MCF 10A (cell line): ENCODE data around the gene ATG7. TPM values are rescaled to one million over a fixed set of nuclear protein-coding genes. Genes with fewer than 3 reads are reported as not detected.

ENCODE experiments used
- BruUV-seq: library from RNA; stranded (reverse); fragments of 400-500 nt; replicated peaks from 2 replicates; lab custom pipeline; 2021; lab: Mats Ljungman, UMichigan
- CTCF ChIA-PET: fragments of 300-600 bp; sonication (Branson Sonifier 250); formaldehyde crosslinking; extraction: SDS; loops from one replicate; lab custom pipeline; 2021; ENCODE audit warnings: antibody characterized with exemption, inconsistent platforms; lab: Yijun Ruan, JAX
- POLR2A ChIA-PET: fragments of 300-600, 350-650 bp; sonication (Branson Sonifier 250); formaldehyde crosslinking; extraction: SDS; loops from one replicate; lab custom pipeline; 2020; ENCODE audit warnings: antibody characterized with exemption, inconsistent platforms; lab: Yijun Ruan, JAX
- DNase-seq: peaks from one replicate; pipeline ENCODE4 v3.0.0-alpha.2; 2018; ENCODE audit not compliant: unreplicated experiment
- H3K27ac Mint-ChIP-seq: one replicate; pipeline ENCODE4 v1.8.0; 2022; ENCODE audit warnings: mild to moderate bottlenecking, low read depth, mixed read lengths; ENCODE audit not compliant: unreplicated experiment
- H3K27me3 Mint-ChIP-seq: one replicate; pipeline ENCODE4 v1.8.0; 2022; ENCODE audit warnings: mixed read lengths; ENCODE audit not compliant: insufficient read depth, unreplicated experiment
- H3K36me3 Mint-ChIP-seq: one replicate; pipeline ENCODE4 v1.8.0; 2022; ENCODE audit warnings: mild to moderate bottlenecking, moderate library complexity, mixed read lengths; ENCODE audit not compliant: insufficient read depth, unreplicated experiment
- H3K4me1 Mint-ChIP-seq: one replicate; pipeline ENCODE4 v1.8.0; 2022; ENCODE audit warnings: mixed read lengths; ENCODE audit not compliant: insufficient read depth, unreplicated experiment
- H3K4me3 Mint-ChIP-seq: one replicate; pipeline ENCODE4 v1.8.0; 2022; ENCODE audit warnings: mild to moderate bottlenecking, moderate library complexity, mixed read lengths; ENCODE audit not compliant: unreplicated experiment
- H3K9me3 Mint-ChIP-seq: one replicate; pipeline ENCODE4 v1.8.0; 2022; ENCODE audit warnings: mixed read lengths; ENCODE audit not compliant: unreplicated experiment
- intact Hi-C: fragments of 100-400 bp; cut with micrococcal nuclease; formaldehyde crosslinking; loops from 2 replicates; pipeline ENCODE4 v1.14.1; 2022
- total RNA-seq: library from RNA; stranded (reverse); gene quantifications from 2 replicates; pipeline ENCODE4 v1.2.3, GENCODE V29; 2022
- TF ChIP-seq, protein P1 (sequence below): fragments of 200-600 bp; IDR thresholded peaks from one replicate; pipeline ENCODE4 v1.8.0; 2022; ENCODE audit warnings: antibody characterized with exemption, mild to moderate bottlenecking; ENCODE audit not compliant: unreplicated experiment

Gene ATG7
- total RNA-seq, 1 experiment from 2014 or later: 54.0 TPM

DNA sequence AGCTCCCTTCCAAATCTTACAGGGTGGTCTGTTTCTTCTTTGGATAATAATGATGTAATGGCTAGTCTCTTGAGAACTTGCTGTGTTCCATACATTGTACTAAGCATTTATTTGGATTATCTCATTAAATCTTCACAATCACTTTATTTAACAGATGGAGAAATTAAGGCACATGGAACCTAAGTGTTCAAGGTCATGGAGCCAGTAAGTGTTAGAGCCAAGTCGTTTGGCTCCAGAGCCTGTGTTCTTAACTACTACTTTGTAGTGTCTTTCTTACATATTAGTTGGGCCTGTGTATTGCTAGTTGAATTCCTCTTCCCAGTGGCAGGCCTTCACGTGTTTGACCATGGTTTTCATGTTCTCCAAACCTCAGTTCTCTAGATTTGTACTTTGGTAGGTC, 177.8 kb downstream of the ATG7 start:
- H3K27ac Mint-ChIP-seq: no peak overlapping the region
- H3K27me3 Mint-ChIP-seq: no peaks in the 10 kb centered on the region
- POLR2A ChIA-PET: no interaction called here
- no TSS peak for BruUV-seq
- H3K36me3 Mint-ChIP-seq: no peaks in the 10 kb centered on the region
- intact Hi-C loops: no loop called here
- TF ChIP-seq, protein P1, sequence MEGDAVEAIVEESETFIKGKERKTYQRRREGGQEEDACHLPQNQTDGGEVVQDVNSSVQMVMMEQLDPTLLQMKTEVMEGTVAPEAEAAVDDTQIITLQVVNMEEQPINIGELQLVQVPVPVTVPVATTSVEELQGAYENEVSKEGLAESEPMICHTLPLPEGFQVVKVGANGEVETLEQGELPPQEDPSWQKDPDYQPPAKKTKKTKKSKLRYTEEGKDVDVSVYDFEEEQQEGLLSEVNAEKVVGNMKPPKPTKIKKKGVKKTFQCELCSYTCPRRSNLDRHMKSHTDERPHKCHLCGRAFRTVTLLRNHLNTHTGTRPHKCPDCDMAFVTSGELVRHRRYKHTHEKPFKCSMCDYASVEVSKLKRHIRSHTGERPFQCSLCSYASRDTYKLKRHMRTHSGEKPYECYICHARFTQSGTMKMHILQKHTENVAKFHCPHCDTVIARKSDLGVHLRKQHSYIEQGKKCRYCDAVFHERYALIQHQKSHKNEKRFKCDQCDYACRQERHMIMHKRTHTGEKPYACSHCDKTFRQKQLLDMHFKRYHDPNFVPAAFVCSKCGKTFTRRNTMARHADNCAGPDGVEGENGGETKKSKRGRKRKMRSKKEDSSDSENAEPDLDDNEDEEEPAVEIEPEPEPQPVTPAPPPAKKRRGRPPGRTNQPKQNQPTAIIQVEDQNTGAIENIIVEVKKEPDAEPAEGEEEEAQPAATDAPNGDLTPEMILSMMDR: no peak
- no peak overlapping the region for H3K4me3 Mint-ChIP-seq
- no peaks in the 10 kb centered on the region for H3K9me3 Mint-ChIP-seq
- peaks cover 9% of the 10 kb centered on the region for H3K4me1 Mint-ChIP-seq
- no peak for DNase-seq
- CTCF ChIA-PET: no interaction called here

DNA sequence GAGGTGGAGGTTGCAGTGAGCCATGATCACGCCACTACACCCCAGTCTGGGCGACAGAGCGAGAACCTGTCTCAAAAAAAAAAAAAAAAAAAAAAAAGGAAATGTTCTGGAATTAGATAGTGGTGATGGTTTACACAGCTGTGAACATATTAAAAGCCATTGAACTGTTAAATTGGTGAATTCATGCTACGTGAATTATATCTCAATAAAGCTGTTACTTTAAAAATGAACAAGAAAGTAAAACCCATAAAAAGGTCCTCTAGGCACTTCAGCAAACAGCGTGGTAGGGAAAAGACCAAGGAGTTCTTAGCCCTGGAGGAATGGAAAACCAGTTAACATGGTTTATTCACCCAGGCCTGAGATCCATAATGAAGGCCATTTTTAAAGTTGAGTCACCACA, 180.1 kb downstream of the ATG7 start:
- intact Hi-C loops: no loop called here
- TF ChIP-seq, protein P1: no peak
- no TSS peak for BruUV-seq
- no peak overlapping the region for H3K27ac Mint-ChIP-seq
- POLR2A ChIA-PET: no interaction called here
- no peaks in the 10 kb centered on the region for H3K36me3 Mint-ChIP-seq
- no peak for DNase-seq
- CTCF ChIA-PET: no interaction called here
- H3K27me3 Mint-ChIP-seq: no peaks in the 10 kb centered on the region
- H3K9me3 Mint-ChIP-seq: no peaks in the 10 kb centered on the region
- no peak overlapping the region for H3K4me3 Mint-ChIP-seq
- peaks cover 9% of the 10 kb centered on the region for H3K4me1 Mint-ChIP-seq

DNA sequence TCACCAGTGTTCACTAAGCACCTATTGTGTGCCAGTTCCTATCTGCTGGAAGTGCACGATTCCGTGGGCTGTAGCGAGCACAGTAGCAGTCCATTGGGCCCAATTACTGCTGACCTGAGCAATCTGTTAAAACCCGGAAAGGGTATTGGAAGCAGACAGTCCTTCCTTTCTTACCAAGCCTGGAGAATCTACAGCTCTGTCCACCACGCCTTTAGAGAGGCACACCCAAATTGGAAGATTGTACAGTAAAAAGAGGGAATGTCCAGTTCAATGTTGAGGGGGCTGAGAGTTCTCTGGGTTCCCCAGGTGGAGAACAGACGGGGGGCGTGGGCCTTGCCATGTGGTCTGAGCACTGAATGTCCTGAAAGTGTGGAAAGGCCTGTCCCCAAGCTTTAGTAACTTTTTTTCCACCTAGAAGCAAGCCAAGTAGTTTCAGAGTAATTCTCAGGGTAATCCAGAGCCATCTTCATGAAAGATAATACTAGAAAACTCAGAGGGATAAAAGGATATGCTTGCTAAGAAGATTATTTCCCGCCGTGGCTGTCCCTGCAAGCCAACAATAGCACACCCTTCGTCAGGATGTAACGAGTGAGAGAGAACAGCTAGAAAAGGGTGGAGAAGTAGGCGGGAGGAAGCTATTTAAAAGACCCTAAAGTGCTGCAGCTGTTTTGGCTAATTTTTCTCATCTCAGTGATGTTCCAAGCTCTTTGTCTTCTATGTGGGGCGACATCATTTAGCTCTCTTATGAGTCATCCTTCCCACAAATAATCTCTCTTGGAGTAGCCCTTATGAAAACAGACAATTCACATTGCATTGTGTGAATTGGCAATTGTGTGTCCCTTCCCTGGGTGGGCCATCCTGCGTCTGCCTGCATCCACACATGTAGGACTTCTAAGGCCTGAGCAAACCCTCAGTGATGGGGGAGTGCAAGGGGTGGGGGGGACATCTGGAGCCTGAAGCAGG, 181.0 kb downstream of the ATG7 start:
- Mint-ChIP-seq H3K9me3 (no peaks in the 10 kb centered on the region), H3K4me1 (peaks cover 9% of the 10 kb centered on the region), H3K27ac (no peak overlapping the region), H3K36me3 (no peaks in the 10 kb centered on the region), H3K4me3 (no peak overlapping the region), H3K27me3 (no peaks in the 10 kb centered on the region)
- CTCF ChIA-PET: interaction anchor here (0.6 to 1.9 kb wide), 2 partner anchors 29 to 62 kb away, joined by 3 to 5 read pairs; no protein-coding TSS in a partner anchor
- TF ChIP-seq, protein P1: no peak
- no TSS peak for BruUV-seq
- intact Hi-C loops: no loop called here
- DNase-seq: peak; percentile 35
- POLR2A ChIA-PET: interaction anchor here (1.0 kb wide), 2 partner anchors 8 to 50 kb away, joined by 3 read pairs; no protein-coding TSS in a partner anchor

DNA sequence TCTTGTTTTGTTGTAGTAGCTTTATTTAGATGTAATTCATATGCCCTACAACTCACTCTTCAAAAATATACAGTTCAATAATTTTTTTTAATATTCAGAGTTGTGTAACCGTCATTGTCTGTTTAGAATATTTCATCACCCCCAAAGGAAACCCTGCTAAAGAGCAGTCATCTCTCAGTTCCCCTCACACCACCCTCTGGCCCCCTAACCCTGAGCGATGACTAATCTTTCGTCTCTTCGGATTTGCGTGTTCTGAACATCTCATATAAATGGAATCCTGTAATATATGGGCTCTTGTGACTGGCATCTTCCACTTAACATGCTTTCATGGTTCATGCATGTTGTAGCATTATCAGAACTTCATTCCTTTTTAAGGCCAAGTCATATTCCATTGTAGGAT, 183.8 kb downstream of the ATG7 start:
- Mint-ChIP-seq H3K27ac (no peak overlapping the region), H3K4me1 (peaks cover 18% of the 10 kb centered on the region), H3K9me3 (no peaks in the 10 kb centered on the region), H3K36me3 (no peaks in the 10 kb centered on the region), H3K27me3 (no peaks in the 10 kb centered on the region), H3K4me3 (no peak overlapping the region)
- POLR2A ChIA-PET: no interaction called here
- intact Hi-C loops: no loop called here
- CTCF ChIA-PET: no interaction called here
- no TSS peak for BruUV-seq
- DNase-seq: peak; percentile 59
- TF ChIP-seq, protein P1: no peak
